Kidney (tissue), 14 donors: ENCODE measurements around the gene CCDC92B. TPM values are rescaled to one million over a fixed set of nuclear protein-coding genes. Genes with fewer than 3 reads are reported as not detected.

Experiments
- DNase-seq, 5 donors: peaks; one replicate each; pipeline ENCODE4 v3.0.0-alpha.2; 2013 to 2020
- FAIRE-seq: peaks from 2 replicates; lab custom pipeline; 2012; peaks lifted over from hg19 to GRCh38; lab: Jason Lieb, UNC
- H3K27ac ChIP-seq, 2 donors: one replicate each; pipeline ENCODE4 v1.7.0; 2013; ENCODE audit warnings: low read depth in 2 of 2, low read length in 2 of 2, inconsistent platforms in 1 of 2
- H3K27me3 ChIP-seq: one replicate; pipeline ENCODE4 v1.7.1; 2013; ENCODE audit warnings: low read length, inconsistent platforms; ENCODE audit not compliant: control insufficient read depth, insufficient read depth
- H3K36me3 ChIP-seq, 3 donors: one replicate each; pipeline versions ENCODE4 v1.7.0 to v1.7.1; 2013; ENCODE audit warnings: low read length in 3 of 3, control low read depth in 1 of 3, inconsistent platforms in 1 of 3; ENCODE audit not compliant: insufficient read depth in 3 of 3, control insufficient read depth in 2 of 3
- H3K4me1 ChIP-seq, 3 donors: one replicate each; pipeline versions ENCODE4 v1.7.0 to v1.7.1; 2013; ENCODE audit warnings: low read length in 3 of 3, inconsistent platforms in 1 of 3, low read depth in 1 of 3; ENCODE audit not compliant: control insufficient read depth in 2 of 3, insufficient read depth in 2 of 3
- H3K4me3 ChIP-seq, 3 donors: one replicate each; pipeline versions ENCODE4 v1.7.0 to v1.8.1; 2013; ENCODE audit warnings: low read length in 3 of 3, control low read depth in 1 of 3, inconsistent platforms in 1 of 3
- H3K9ac ChIP-seq, 3 donors: one replicate each; pipeline versions ENCODE4 v1.7.0 to v1.7.1; 2013; ENCODE audit warnings: low read length in 3 of 3, control low read depth in 1 of 3, inconsistent platforms in 1 of 3
- H3K9me3 ChIP-seq, 3 donors: one replicate each; pipeline versions ENCODE4 v1.7.0 to v1.7.1; 2013; ENCODE audit warnings: low read length in 3 of 3, control low read depth in 1 of 3, inconsistent platforms in 1 of 3; ENCODE audit not compliant: control insufficient read depth in 2 of 3, insufficient read depth in 1 of 3
- CTCF ChIP-seq: IDR thresholded peaks from 3 replicates; pipeline ENCODE4 v1.5.1; 2012; ENCODE audit warnings: mild to moderate bottlenecking, moderate library complexity, borderline replicate concordance; ENCODE audit not compliant: insufficient read depth; ENCODE audit errors: extremely low read depth
- intact Hi-C: fragments of 100-400 bp; cut with DNase I; formaldehyde crosslinking; loops from one replicate; pipeline ENCODE4 v1.11.1; 2022
- polyA plus RNA-seq: library from polyadenylated mRNA; stranded (reverse); fragments of 350-450 nt; fragmentation: Illumina TruSeq; extraction: RNeasy Lipid Tissue Mini Kit (QIAGEN cat#74804); gene quantifications from one replicate; pipeline ENCODE4 v1.2.3, GENCODE V29; 2014; ENCODE audit warnings: low read depth, low replicate concordance; ENCODE audit not compliant: insufficient read depth
- total RNA-seq: library from RNA; stranded (reverse); fragmentation: NEBNext Ultra II Directional; extraction: Animal tissue kit (Norgen Biotek cat#: 25700); gene quantifications from one replicate; pipeline ENCODE4 v1.2.1, GENCODE V29; 2021
- donor health status: control.
- donor health status: control.
- donor health status: control.
- donor health status: control.
- donor health status: control.
- donor health status: DM: yes; HTN: yes; CAD: no.
- donor health status: Normal renal cell carcinoma (clear cell type).

Gene CCDC92B
- total and polyA plus RNA-seq, 2 donors from 2014 or later = 0.11 to 1.0 TPM

- no peak for TF ChIP-seq CTCF
- H3K27ac ChIP-seq = no peak overlapping the region
- FAIRE-seq = no peak
- no peak overlapping the region for H3K9ac ChIP-seq
- peak in 4 of 5 donors; percentile 65 to 88 (median 77) for DNase-seq
- no peaks in the 10 kb centered on the region for H3K27me3 ChIP-seq
- H3K9me3 ChIP-seq = no peaks in the 10 kb centered on the region
- H3K36me3 ChIP-seq = no peaks in the 10 kb centered on the region
- peak overlapping the region in 1 of 3 donors; percentile 52 for H3K4me3 ChIP-seq
- intact Hi-C loops = no loop called here
- H3K4me1 ChIP-seq = peaks cover 0 to 3% (median 0%) of the 10 kb centered on the region in 3 donors
Observed at GRCh38 chr17:2776589-2777241, 27.3 kb upstream of the CCDC92B start.

GRCh38 chr17:2775206-2775605 is 25.8 kb upstream of the CCDC92B start:
- no peak overlapping the region for H3K4me3 ChIP-seq
- FAIRE-seq (no peak), DNase-seq (no peak)
- H3K27ac ChIP-seq = no peak overlapping the region
- no peaks in the 10 kb centered on the region for H3K27me3 ChIP-seq
- intact Hi-C loops = no loop called here
- TF ChIP-seq CTCF = no peak
- no peaks in the 10 kb centered on the region for H3K9me3 ChIP-seq
- H3K4me1 ChIP-seq = peaks cover 0 to 3% (median 0%) of the 10 kb centered on the region in 3 donors
- no peak overlapping the region for H3K9ac ChIP-seq
- H3K36me3 ChIP-seq = no peaks in the 10 kb centered on the region

GRCh38 chr17:2770129-2770528 is 20.7 kb upstream of the CCDC92B start:
- Histone ChIP-seq H3K4me3 (no peak overlapping the region), H3K4me1 (no peaks in the 10 kb centered on the region), H3K27ac (no peak overlapping the region), H3K9me3 (no peaks in the 10 kb centered on the region), H3K9ac (no peak overlapping the region), H3K36me3 (no peaks in the 10 kb centered on the region), H3K27me3 (no peaks in the 10 kb centered on the region)
- intact Hi-C loops = no loop called here
- FAIRE-seq (no peak), DNase-seq (no peak)
- TF ChIP-seq CTCF = no peak
